Measurements from ENCODE around the gene ARL15.
"Not testable (repeated sequence)": the region's sequence is repeated elsewhere in the genome, so short reads cannot be mapped to it uniquely, and the experiment has no call there.

ARL15 gene

GRCh38 chr5:54310433-54311175 is at the start of gene ARL15:
TSS of gene ARL15 (minus strand) at chr5:54310573.
- peak; percentile 98 for DNase-seq

- DNase-seq = no peak
Measured at GRCh38 chr5:54360089-54360488, 49.7 kb upstream of the ARL15 start.

GRCh38 chr5:54357408-54358058 is 47.2 kb upstream of the ARL15 start:
- no peak for DNase-seq

GRCh38 chr5:54353933-54354564 is 43.7 kb upstream of the ARL15 start:
- DNase-seq = not testable (repeated sequence)

- not testable (repeated sequence) for DNase-seq
Measured at GRCh38 chr5:54352580-54352979, 42.2 kb upstream of the ARL15 start.

GRCh38 chr5:54347221-54347865 is 37.0 kb upstream of the ARL15 start:
- DNase-seq = no peak

GRCh38 chr5:54344653-54345052 is 34.3 kb upstream of the ARL15 start:
- DNase-seq = no peak

GRCh38 chr5:54341971-54342370 is 31.6 kb upstream of the ARL15 start:
- no peak for DNase-seq

- no peak for DNase-seq
Measured at GRCh38 chr5:54337523-54337922, 27.1 kb upstream of the ARL15 start.

GRCh38 chr5:54332720-54333119 is 22.3 kb upstream of the ARL15 start:
- no peak for DNase-seq

GRCh38 chr5:54329731-54330709 is 19.6 kb upstream of the ARL15 start:
- no peak for DNase-seq

GRCh38 chr5:54326662-54327270 is 16.4 kb upstream of the ARL15 start:
- DNase-seq = no peak

- no peak for DNase-seq
Measured at GRCh38 chr5:54325610-54326311, 15.4 kb upstream of the ARL15 start.

- DNase-seq = no peak
Measured at GRCh38 chr5:54325272-54325609, 14.9 kb upstream of the ARL15 start.

- DNase-seq = no peak
Measured at GRCh38 chr5:54324651-54325271, 14.4 kb upstream of the ARL15 start.

GRCh38 chr5:54323495-54323894 is 13.1 kb upstream of the ARL15 start:
- no peak for DNase-seq

- DNase-seq = no peak
Measured at GRCh38 chr5:54320256-54320655, 9.9 kb upstream of the ARL15 start.

- DNase-seq = no peak
Measured at GRCh38 chr5:54317511-54318260, 7.3 kb upstream of the ARL15 start.

GRCh38 chr5:54315736-54316528 is 5.6 kb upstream of the ARL15 start:
- no peak for DNase-seq
